Left colon (tissue), 2 donors: ENCODE measurements around the gene SUN2. TPM values are rescaled to one million over a fixed set of nuclear protein-coding genes. Genes with fewer than 3 reads are reported as not detected.

Experiments used
- ATAC-seq: fragments of 200-7000 bp; cut with Tn5 transposase; one replicate; pipeline ENCODE4 v1.9.1; 2020; ENCODE audit warnings: mild to moderate bottlenecking, moderate library complexity
- DNase-seq, 2 donors: peaks; one replicate each; pipeline ENCODE4 v3.0.0-alpha.2; 2020
- intact Hi-C, 2 donors: fragments of 100-400 bp; cut with DNase I in 1 of 2; cut with micrococcal nuclease in 1 of 2; formaldehyde crosslinking; loops; one replicate each; pipeline versions ENCODE4 v1.11.2 to v1.14.0; 2022; cut with DNase I, micrococcal nuclease
- total RNA-seq, 2 donors: library from RNA; stranded (reverse); fragmentation: NEBNext Ultra II Directional; extraction: Animal tissue kit (Norgen Biotek cat#: 25700); gene quantifications; one replicate each; pipeline ENCODE4 v1.2.1, GENCODE V29; 2021
- donor health status: DM: no; HTN: no; CAD: no.
- donor health status: DM: yes; HTN: yes; CAD: no.

SUN2 gene
- total RNA-seq, 2 donors from 2014 or later = 143 to 148 TPM

- ATAC-seq (no peak), DNase-seq (no peak)
- intact Hi-C loops = no loop called here
Observed at GRCh38 chr22:38709306-38709705, 46.5 kb downstream of the SUN2 start.

- intact Hi-C loops = no loop called here
Observed at GRCh38 chr22:38707984-38708383, 47.8 kb downstream of the SUN2 start.

GRCh38 chr22:38707346-38707745, 48.5 kb downstream of the SUN2 start:
- intact Hi-C loops = no loop called here
- DNase-seq = peak in 1 of 2 donors; percentile 27

More at GRCh38 chr22:38707984-38708383, 47.8 kb downstream of the SUN2 start:
- DNase-seq (no peak), ATAC-seq (no peak)

GRCh38 chr22:38706901-38707195, 49.0 kb downstream of the SUN2 start:
- ATAC-seq (no peak), DNase-seq (no peak)
- intact Hi-C loops = no loop called here

More at GRCh38 chr22:38707346-38707745, 48.5 kb downstream of the SUN2 start:
- ATAC-seq = peak; percentile 46

GRCh38 chr22:38706101-38706900, 49.5 kb downstream of the SUN2 start:
- intact Hi-C loops = no loop called here
- peak; percentile 29 for ATAC-seq
- peak; percentile 53 to 70 for DNase-seq

GRCh38 chr22:38705235-38706100, 50.3 kb downstream of the SUN2 start, which contains the start of gene GTPBP1:
Gene GTPBP1 (plus strand): TSS chr22:38705944. CDS start chr22:38705956, 12 bp downstream.
- ATAC-seq (peak; percentile 73), DNase-seq (peak; percentile 98 to 99)
- intact Hi-C loops = no loop called here

- DNase-seq (no peak), ATAC-seq (no peak)
- intact Hi-C loops = no loop called here
Observed at GRCh38 chr22:38704654-38705234, 51.1 kb downstream of the SUN2 start.

GRCh38 chr22:38700789-38701628, 54.8 kb downstream of the SUN2 start, which contains the start of gene JOSD1:
Gene JOSD1 (minus strand): TSS chr22:38700943. CDS start chr22:38699987, 956 bp downstream.
- ATAC-seq (peak; percentile 58), DNase-seq (peak; percentile 94 to 98)
- intact Hi-C loops = no loop called here

- ATAC-seq = peak; percentile 56
- peak; percentile 65 to 85 for DNase-seq
- intact Hi-C loops = no loop called here
Observed at GRCh38 chr22:38700270-38700788, 55.5 kb downstream of the SUN2 start.

GRCh38 chr22:38699784-38700183, 56.0 kb downstream of the SUN2 start:
- ATAC-seq (peak; percentile 8), DNase-seq (peak in 1 of 2 donors; percentile 37)
- intact Hi-C loops = no loop called here

- intact Hi-C loops = no loop called here
- DNase-seq (peak in 1 of 2 donors; percentile 23), ATAC-seq (no peak)
Observed at GRCh38 chr22:38699143-38699542, 56.7 kb downstream of the SUN2 start.

- ATAC-seq (no peak), DNase-seq (peak in 1 of 2 donors; percentile 25)
- intact Hi-C loops = no loop called here
Observed at GRCh38 chr22:38698407-38699094, 57.2 kb downstream of the SUN2 start.

- peak in 1 of 2 donors; percentile 45 for DNase-seq
- intact Hi-C loops = no loop called here
- ATAC-seq = no peak
Observed at GRCh38 chr22:38697425-38698089, 58.2 kb downstream of the SUN2 start.

GRCh38 chr22:38696606-38697424, 59.0 kb downstream of the SUN2 start:
- no peak for ATAC-seq
- intact Hi-C loops = no loop called here

GRCh38 chr22:38694940-38695339, 60.9 kb downstream of the SUN2 start:
- intact Hi-C loops = no loop called here
- DNase-seq (no peak), ATAC-seq (peak; percentile 56)

More at GRCh38 chr22:38696606-38697424, 59.0 kb downstream of the SUN2 start:
- DNase-seq = peak in 1 of 2 donors; percentile 44

- DNase-seq (peak; percentile 59 to 76), ATAC-seq (peak; percentile 79)
- intact Hi-C loops = no loop called here
Observed at GRCh38 chr22:38694049-38694448, 61.7 kb downstream of the SUN2 start.
